Upper lobe of right lung (tissue), 1 donor: ENCODE measurements around the gene DLGAP3. TPM values are rescaled to one million over a fixed set of nuclear protein-coding genes. Genes with fewer than 3 reads are reported as not detected.

Experiments
- ATAC-seq: fragments of 200-7000 bp; cut with Tn5 transposase; one replicate; pipeline ENCODE4 v1.9.1; 2020; ENCODE audit warnings: mild to moderate bottlenecking, moderate library complexity
- DNase-seq: peaks from one replicate; pipeline ENCODE4 v3.0.0-alpha.2; 2020
- H3K27ac ChIP-seq: fragments of 200-600 bp; one replicate; pipeline ENCODE4 v1.8.0; 2022
- H3K27me3 ChIP-seq: fragments of 200-600 bp; one replicate; pipeline ENCODE4 v1.8.0; 2022; ENCODE audit warnings: mild to moderate bottlenecking
- H3K36me3 ChIP-seq: fragments of 200-600 bp; one replicate; pipeline ENCODE4 v1.8.0; 2022
- H3K4me1 ChIP-seq: fragments of 200-600 bp; one replicate; pipeline ENCODE4 v1.8.0; 2022
- H3K4me3 ChIP-seq: fragments of 200-600 bp; one replicate; pipeline ENCODE4 v1.8.0; 2022; ENCODE audit warnings: mild to moderate bottlenecking
- H3K9me3 ChIP-seq: fragments of 200-600 bp; one replicate; pipeline ENCODE4 v1.8.0; 2022
- CTCF ChIP-seq: fragments of 200-600 bp; IDR thresholded peaks from one replicate; pipeline ENCODE4 v1.8.0; 2022; ENCODE audit warnings: antibody characterized with exemption
- intact Hi-C: fragments of 100-400 bp; cut with DNase I; formaldehyde crosslinking; loops from one replicate; pipeline ENCODE4 v1.11.0; 2022
- total RNA-seq: library from RNA; stranded (reverse); fragmentation: NEBNext Ultra II Directional; extraction: Animal tissue kit (Norgen Biotek cat#: 25700); gene quantifications from one replicate; pipeline ENCODE4 v1.2.1, GENCODE V29; 2021
- donor health status: DM: no; HTN: yes; CAD: no; lungs with severe emphysema.

The DLGAP3 gene
- total RNA-seq, 1 donor from 2014 or later = 0.35 TPM

- DNase-seq (no peak), ATAC-seq (no peak)
- no peak for TF ChIP-seq CTCF
- intact Hi-C loops = no loop called here
- Histone ChIP-seq H3K4me1 (no peaks in the 10 kb centered on the region), H3K27ac (no peak overlapping the region), H3K9me3 (no peaks in the 10 kb centered on the region), H3K27me3 (no peaks in the 10 kb centered on the region), H3K36me3 (no peaks in the 10 kb centered on the region), H3K4me3 (no peak overlapping the region)
These were observed 95.7 kb downstream of the DLGAP3 start for GRCh38 chr1:34833711-34834110.

- no peak overlapping the region for H3K27ac ChIP-seq
- ATAC-seq = no peak
- no peak for TF ChIP-seq CTCF
- no peaks in the 10 kb centered on the region for H3K4me1 ChIP-seq
- intact Hi-C loops = no loop called here
- H3K4me3 ChIP-seq = no peak overlapping the region
- H3K36me3 ChIP-seq = no peaks in the 10 kb centered on the region
- H3K27me3 ChIP-seq = no peaks in the 10 kb centered on the region
- H3K9me3 ChIP-seq = no peaks in the 10 kb centered on the region
- no peak for DNase-seq
These were observed 97.7 kb downstream of the DLGAP3 start for GRCh38 chr1:34831721-34832246.

GRCh38 chr1:34829250-34829649 lies 100.2 kb downstream of the DLGAP3 start:
- no peaks in the 10 kb centered on the region for H3K36me3 ChIP-seq
- TF ChIP-seq CTCF = no peak
- H3K9me3 ChIP-seq = no peaks in the 10 kb centered on the region
- ATAC-seq (no peak), DNase-seq (no peak)
- no peak overlapping the region for H3K4me3 ChIP-seq
- H3K27me3 ChIP-seq = no peaks in the 10 kb centered on the region
- intact Hi-C loops = no loop called here
- H3K27ac ChIP-seq = no peak overlapping the region
- peaks cover 12% of the 10 kb centered on the region for H3K4me1 ChIP-seq

GRCh38 chr1:34828611-34829010 lies 100.8 kb downstream of the DLGAP3 start:
- H3K27ac ChIP-seq = no peak overlapping the region
- no peak for TF ChIP-seq CTCF
- intact Hi-C loops = no loop called here
- ATAC-seq (no peak), DNase-seq (no peak)
- no peak overlapping the region for H3K4me3 ChIP-seq
- H3K27me3 ChIP-seq = no peaks in the 10 kb centered on the region
- H3K9me3 ChIP-seq = no peaks in the 10 kb centered on the region
- no peaks in the 10 kb centered on the region for H3K36me3 ChIP-seq
- H3K4me1 ChIP-seq = peaks cover 12% of the 10 kb centered on the region

GRCh38 chr1:34827341-34827941 lies 102.0 kb downstream of the DLGAP3 start:
- Histone ChIP-seq H3K27me3 (no peaks in the 10 kb centered on the region), H3K9me3 (no peaks in the 10 kb centered on the region), H3K36me3 (no peaks in the 10 kb centered on the region), H3K4me1 (peaks cover 12% of the 10 kb centered on the region), H3K4me3 (no peak overlapping the region), H3K27ac (no peak overlapping the region)
- no peak for DNase-seq
- intact Hi-C loops = no loop called here
- no peak for TF ChIP-seq CTCF
- no peak for ATAC-seq
